Measurements from ENCODE around the gene TREH. TPM values are rescaled to one million over a fixed set of nuclear protein-coding genes. Genes with fewer than 3 reads are reported as not detected.

Gene TREH
- total RNA-seq, 1 experiment from 2014 or later: not detected

- Histone ChIP-seq H2BK20ac (ENCODE audit: low read depth, low read length, poor library complexity, severe bottlenecking) (no peak overlapping the region), H3K56ac (ENCODE audit: insufficient read length, low read depth, low read length) (no peak overlapping the region), H3T11ph (ENCODE audit: low read length) (no peak overlapping the region), H3K14ac (ENCODE audit: insufficient read depth, low read length) (no peak overlapping the region), H2BK12ac (ENCODE audit: insufficient read length, low read depth, low read length) (no peak overlapping the region), H3K4me2 (ENCODE audit: insufficient read depth, insufficient read length, low read length) (peak overlapping the region; percentile 15), H3K79me2 (ENCODE audit: insufficient read depth, low read length) (no peaks in the 10 kb centered on the region; the same call in 1 of the 2 replicates), H3K27me3 (ENCODE audit: insufficient read depth, low read length) (no peaks in the 10 kb centered on the region), H2BK15ac (ENCODE audit: low read depth, low read length) (no peak overlapping the region), H3K9ac (ENCODE audit: extremely low read depth, insufficient read length, low read length) (peak overlapping the region; percentile 10), H3K9me3 (ENCODE audit: control insufficient read depth, low read depth, low read length) (no peaks in the 10 kb centered on the region), H4K91ac (ENCODE audit: insufficient read length, low read depth, low read length) (no peak overlapping the region), H3K23ac (ENCODE audit: insufficient read length, low read depth, low read length) (no peak overlapping the region), H3K23me2 (ENCODE audit: insufficient read length, low read depth, low read length, poor library complexity, severe bottlenecking) (no peaks in the 10 kb centered on the region), H4K8ac (replicated peaks; ENCODE audit: insufficient read length, low read depth, low read length) (no peak overlapping the region), H3K18ac (ENCODE audit: insufficient read length, low read depth, low read length) (no peak overlapping the region), H4K5ac (ENCODE audit: insufficient read length, low read depth, low read length) (peak overlapping the region; percentile 2), H2AK5ac (ENCODE audit: insufficient read length, low read length) (peak overlapping the region; percentile 2), H3K4me1 (ENCODE audit: insufficient read depth, low read length) (peaks cover 2% of the 10 kb centered on the region; the same call in 1 of the 2 replicates), H3K4ac (ENCODE audit: low read depth, low read length) (no peak overlapping the region), H3K27ac (ENCODE audit: insufficient read length, low read depth, low read length) (peak overlapping the region; percentile 92), H2AFZ (ENCODE audit: low read length) (no peak overlapping the region), H2BK5ac (ENCODE audit: insufficient read length, low read length) (peak overlapping the region; percentile 34), H2BK120ac (ENCODE audit: low read depth, low read length, poor library complexity, severe bottlenecking) (no peak overlapping the region), H3K79me1 (ENCODE audit: insufficient read depth, low read depth, low read length, poor library complexity, severe bottlenecking) (no peaks in the 10 kb centered on the region), H4K20me1 (ENCODE audit: control insufficient read depth, insufficient read depth, insufficient read length) (no peaks in the 10 kb centered on the region)
- H3K27ac Mint-ChIP-seq: peak overlapping the region; percentile 99 to 100 (median 100)
- H3K9me3 Mint-ChIP-seq: peaks cover 0 to 2% of the 10 kb centered on the region in 2 experiments; a peak in 2 of 5 replicates
- H3K36me3 Mint-ChIP-seq (ENCODE audit: insufficient read depth in 1 of 3, low read depth in 3 of 3): peaks cover 7 to 34% (median 17%) of the 10 kb centered on the region in 3 experiments
- TF ChIP-seq CTCF (conservative IDR thresholded peaks at IDR 0.05): no peak
- peaks cover 56 to 61% of the 10 kb centered on the region in 2 experiments for H3K4me1 Mint-ChIP-seq
- no peaks in the 10 kb centered on the region; the same call in 1 of the 2 replicates for H3K27me3 Mint-ChIP-seq (ENCODE audit: low read depth)
- peak; percentile 88 for DNase-seq
- WGBS (ENCODE audit: extremely low coverage, insufficient read length, low lambda C conversion rate): no CpG with 5 or more reads among the region's 4 CpGs
- H3K4me3 Mint-ChIP-seq: peak overlapping the region; percentile 48 to 61
Observed at GRCh38 chr11:118715837-118716260, 36.4 kb upstream of the TREH start.

All from H9 (cell line).